Measurements from ENCODE around the gene GCK. TPM values are rescaled to one million over a fixed set of nuclear protein-coding genes. Genes with fewer than 3 reads are reported as not detected.

Gene GCK
- polyA plus RNA-seq, 1 of the 3 experiments (the other 2 are of a cell fraction) = 1.6 TPM

- H3K79me2 ChIP-seq (ENCODE audit: insufficient read depth) = peaks cover 41% of the 10 kb centered on the region
- POLR2A ChIA-PET = interaction anchor here (1.2 to 2.2 kb wide), 4 partner anchors 10 to 40 kb away, joined by 4 to 9 read pairs (median 4); partner anchors contain the start of genes PGAM2 and POLD2
These were observed 83.4 kb downstream of the GCK start for GRCh38 chr7:44105832-44106231.

More at GRCh38 chr7:44105832-44106231, 83.4 kb downstream of the GCK start:
- H4K20me1 ChIP-seq (ENCODE audit: insufficient read depth) = no peaks in the 10 kb centered on the region
- H3K27me3 ChIP-seq (ENCODE audit: insufficient read depth) = no peaks in the 10 kb centered on the region
- H3K4me2 ChIP-seq = peak overlapping the region; percentile 76
- H3K27ac ChIP-seq (ENCODE audit: low read depth in 2 of 2, low read length in 1 of 2) = peak overlapping the region; percentile 1 to 67; a peak in 3 of 4 replicates
- H2AFZ ChIP-seq (ENCODE audit: low read depth) = no peak overlapping the region
- H3K9me3 ChIP-seq = no peaks in the 10 kb centered on the region
- no peak for TF ChIP-seq TEAD4 (IDR thresholded peaks at IDR 0.05; ENCODE audit: borderline replicate concordance, insufficient read depth)
- no peak for TF ChIP-seq FOXJ3 (CRISPR knock-in tag; IDR thresholded peaks at IDR 0.05)
- TF ChIP-seq NFIC (IDR thresholded peaks at IDR 0.05; ENCODE audit: borderline replicate concordance) = no peak
- no peak for TF ChIP-seq RXRA (IDR thresholded peaks at IDR 0.05; ENCODE audit: borderline replicate concordance, low read depth)
- no peak for TF ChIP-seq ELF1 (IDR thresholded peaks at IDR 0.05)
- TF ChIP-seq SMC3 (IDR thresholded peaks at IDR 0.05; ENCODE audit: low read depth, low read length) = no peak
- TF ChIP-seq EP300 (IDR thresholded peaks at IDR 0.05; ENCODE audit: borderline replicate concordance in 1 of 2, low read depth in 1 of 2, low read length in 1 of 2) = no peak
- TF ChIP-seq TAF1 (IDR thresholded peaks at IDR 0.05; ENCODE audit: borderline replicate concordance, low read depth, low read length) = no peak
- no peak for TF ChIP-seq USF1 (IDR thresholded peaks at IDR 0.05; ENCODE audit: borderline replicate concordance, low read depth)
- TF ChIP-seq MAX (IDR thresholded peaks at IDR 0.05; ENCODE audit: low read depth) = no peak
- no peak for TF ChIP-seq USF2 (IDR thresholded peaks at IDR 0.05; ENCODE audit: borderline replicate concordance, low read depth, low read length)
- TF ChIP-seq MXI1 (IDR thresholded peaks at IDR 0.05; ENCODE audit: low read depth, low read length) = no peak
- TF ChIP-seq CTCF (IDR thresholded peaks at IDR 0.05) = no peak
- TF ChIP-seq RFX5 (IDR thresholded peaks at IDR 0.05; ENCODE audit: low read length) = no peak
- no peak for TF ChIP-seq REST (IDR thresholded peaks at IDR 0.05; ENCODE audit: low read depth, low read length)
- no peak for TF ChIP-seq TCF12 (IDR thresholded peaks at IDR 0.05)
- no peak for TF ChIP-seq GABPA (IDR thresholded peaks at IDR 0.05; ENCODE audit: low read depth)
- TF ChIP-seq SIN3A (IDR thresholded peaks at IDR 0.05; ENCODE audit: borderline replicate concordance, low read depth, low read length) = no peak
- TF ChIP-seq ZBTB33 (IDR thresholded peaks at IDR 0.05; ENCODE audit: borderline replicate concordance, low read depth) = no peak
- TF ChIP-seq FOXM1 (IDR thresholded peaks at IDR 0.05; ENCODE audit: low read depth) = no peak
- WGBS (ENCODE audit: low lambda C conversion rate) = 86% methylated on average over 2 of the region's 2 CpGs
- DNase-seq = peak; percentile 37
- H3F3A ChIP-seq (replicated peaks; ENCODE audit: insufficient read depth) = peaks cover 28% of the 10 kb centered on the region
- H3K4me3 ChIP-seq (ENCODE audit: low read depth in 2 of 2, low read length in 1 of 2) = peak overlapping the region; percentile 51 to 66
- peaks cover 15 to 44% of the 10 kb centered on the region in 2 experiments for H3K36me3 ChIP-seq (replicated peaks in 1 of 2; ENCODE audit: control insufficient read depth in 1 of 2, insufficient read depth in 2 of 2, low read length in 1 of 2)
- peak overlapping the region; percentile 80 for H3K9ac ChIP-seq
- H3K9me2 ChIP-seq = no peaks in the 10 kb centered on the region
- peaks cover 29 to 31% of the 10 kb centered on the region in 2 experiments; a peak in 2 of 4 replicates for H3K4me1 ChIP-seq (ENCODE audit: control insufficient read depth in 1 of 2, insufficient read depth in 2 of 2, low read depth in 1 of 2, low read length in 1 of 2)
- CTCF ChIA-PET = interaction anchor here (0.6 to 2.8 kb wide), 5 partner anchors 9 to 56 kb away, joined by 3 to 12 read pairs (median 5); partner anchors contain the start of gene POLD2

Measured in SK-N-SH (cell line).